ENCODE measurements around the gene GRPEL2.

Gene GRPEL2

GRCh38 chr5:149317281-149318048 is 27.8 kb upstream of the GRPEL2 start:
- no peak for FAIRE-seq
- DNase-seq (ENCODE audit: low spot score): peak; percentile 64

- no peak for FAIRE-seq
- DNase-seq (ENCODE audit: low spot score): no peak
These were observed 26.1 kb upstream of the GRPEL2 start for GRCh38 chr5:149319174-149319573.

GRCh38 chr5:149320791-149321330 is 24.4 kb upstream of the GRPEL2 start:
- peak; percentile 80 for DNase-seq (ENCODE audit: low spot score)
- peak; percentile 37 for FAIRE-seq

GRCh38 chr5:149322518-149322917 is 22.8 kb upstream of the GRPEL2 start:
- DNase-seq (ENCODE audit: low spot score): no peak
- FAIRE-seq: no peak

- no peak for DNase-seq (ENCODE audit: low spot score)
- FAIRE-seq: no peak
These were observed 22.1 kb upstream of the GRPEL2 start for GRCh38 chr5:149323210-149323609.

- no peak for FAIRE-seq
These were observed 21.6 kb upstream of the GRPEL2 start for GRCh38 chr5:149323621-149324205.

GRCh38 chr5:149324641-149325040 is 20.7 kb upstream of the GRPEL2 start:
- DNase-seq (ENCODE audit: low spot score) (no peak), FAIRE-seq (no peak)

More at GRCh38 chr5:149323621-149324205, 21.6 kb upstream of the GRPEL2 start:
- no peak for DNase-seq (ENCODE audit: low spot score)

- FAIRE-seq (no peak), DNase-seq (ENCODE audit: low spot score) (no peak)
These were observed 20.0 kb upstream of the GRPEL2 start for GRCh38 chr5:149325166-149325735.

- FAIRE-seq: no peak
These were observed 19.4 kb upstream of the GRPEL2 start for GRCh38 chr5:149325894-149326293.

GRCh38 chr5:149326611-149327010 is 18.7 kb upstream of the GRPEL2 start:
- no peak for DNase-seq (ENCODE audit: low spot score)
- FAIRE-seq: no peak

More at GRCh38 chr5:149325894-149326293, 19.4 kb upstream of the GRPEL2 start:
- DNase-seq (ENCODE audit: low spot score): no peak

- DNase-seq (ENCODE audit: low spot score) (no peak), FAIRE-seq (no peak)
These were observed 17.1 kb upstream of the GRPEL2 start for GRCh38 chr5:149328177-149328576.

- FAIRE-seq (no peak), DNase-seq (ENCODE audit: low spot score) (no peak)
These were observed 11.4 kb upstream of the GRPEL2 start for GRCh38 chr5:149333711-149334443.

- DNase-seq (ENCODE audit: low spot score) (no peak), FAIRE-seq (no peak)
These were observed 7.6 kb upstream of the GRPEL2 start for GRCh38 chr5:149337736-149338135.

- FAIRE-seq (no peak), DNase-seq (ENCODE audit: low spot score) (no peak)
These were observed 6.9 kb upstream of the GRPEL2 start for GRCh38 chr5:149338364-149338763.

- FAIRE-seq (no peak), DNase-seq (ENCODE audit: low spot score) (no peak)
These were observed 4.4 kb upstream of the GRPEL2 start for GRCh38 chr5:149340920-149341319.

GRCh38 chr5:149341876-149342275 is 3.4 kb upstream of the GRPEL2 start:
- FAIRE-seq (no peak), DNase-seq (ENCODE audit: low spot score) (no peak)

GRCh38 chr5:149344151-149344550 is 1.1 kb upstream of the GRPEL2 start:
- no peak for FAIRE-seq

GRCh38 chr5:149345892-149346222 is 558 bp downstream of the GRPEL2 start:
- DNase-seq (ENCODE audit: low spot score) (peak; percentile 13), FAIRE-seq (no peak)

More at GRCh38 chr5:149344151-149344550, 1.1 kb upstream of the GRPEL2 start:
- no peak for DNase-seq (ENCODE audit: low spot score)

GRCh38 chr5:149348518-149348917 is 3.2 kb downstream of the GRPEL2 start:
- no peak for DNase-seq (ENCODE audit: low spot score)
- FAIRE-seq: no peak

- no peak for DNase-seq (ENCODE audit: low spot score)
- FAIRE-seq: no peak
These were observed 4.1 kb downstream of the GRPEL2 start for GRCh38 chr5:149349382-149349781.

GRCh38 chr5:149352169-149352568 is 6.9 kb downstream of the GRPEL2 start:
- no peak for FAIRE-seq
- DNase-seq (ENCODE audit: low spot score): no peak

- no peak for FAIRE-seq
- no peak for DNase-seq (ENCODE audit: low spot score)
These were observed 8.6 kb downstream of the GRPEL2 start for GRCh38 chr5:149353911-149354310.

Measured in urothelium cell line (cell line).